GM21515 (cell line): ENCODE data around the gene EXOC2.
A peak's percentile ranks its signal among the peaks of the same experiment; 100 is the strongest.

Source experiments
- ATAC-seq: cut with Tn5 transposase; IDR thresholded peaks from one replicate; pipeline ENCODE4 v1.9.1; 2021; ENCODE audit not compliant: unreplicated experiment

Gene EXOC2

GRCh38 chr6:474453-475185 is 218.3 kb downstream of the EXOC2 start:
- ATAC-seq: peak; percentile 78

GRCh38 chr6:473768-474452 is 219.0 kb downstream of the EXOC2 start:
- ATAC-seq: no peak

GRCh38 chr6:473356-473755 is 219.6 kb downstream of the EXOC2 start:
- no peak for ATAC-seq

GRCh38 chr6:470901-471448 is 222.0 kb downstream of the EXOC2 start:
- no peak for ATAC-seq

- no peak for ATAC-seq
Measured at GRCh38 chr6:470051-470900, 222.7 kb downstream of the EXOC2 start.

GRCh38 chr6:467671-468082 is 225.3 kb downstream of the EXOC2 start:
- ATAC-seq: no peak

GRCh38 chr6:467111-467510 is 225.8 kb downstream of the EXOC2 start:
- ATAC-seq: no peak

- ATAC-seq: no peak
Measured at GRCh38 chr6:466564-466963, 226.4 kb downstream of the EXOC2 start.

GRCh38 chr6:465531-466348 is 227.2 kb downstream of the EXOC2 start:
- ATAC-seq: no peak

- no peak for ATAC-seq
Measured at GRCh38 chr6:456887-457286, 236.1 kb downstream of the EXOC2 start.

- no peak for ATAC-seq
Measured at GRCh38 chr6:456358-456867, 236.5 kb downstream of the EXOC2 start.

GRCh38 chr6:455835-456234 is 237.1 kb downstream of the EXOC2 start:
- no peak for ATAC-seq

GRCh38 chr6:455006-455585 is 237.8 kb downstream of the EXOC2 start:
- no peak for ATAC-seq

- ATAC-seq: no peak
Measured at GRCh38 chr6:454148-454991, 238.6 kb downstream of the EXOC2 start.

- no peak for ATAC-seq
Measured at GRCh38 chr6:453152-453551, 239.8 kb downstream of the EXOC2 start.

GRCh38 chr6:452301-453067 is 240.5 kb downstream of the EXOC2 start:
- ATAC-seq: no peak

- ATAC-seq: no peak
Measured at GRCh38 chr6:451847-452246, 241.1 kb downstream of the EXOC2 start.

GRCh38 chr6:451336-451735 is 241.6 kb downstream of the EXOC2 start:
- ATAC-seq: no peak
